Measurements from ENCODE around the gene MEGF10.

DNA sequence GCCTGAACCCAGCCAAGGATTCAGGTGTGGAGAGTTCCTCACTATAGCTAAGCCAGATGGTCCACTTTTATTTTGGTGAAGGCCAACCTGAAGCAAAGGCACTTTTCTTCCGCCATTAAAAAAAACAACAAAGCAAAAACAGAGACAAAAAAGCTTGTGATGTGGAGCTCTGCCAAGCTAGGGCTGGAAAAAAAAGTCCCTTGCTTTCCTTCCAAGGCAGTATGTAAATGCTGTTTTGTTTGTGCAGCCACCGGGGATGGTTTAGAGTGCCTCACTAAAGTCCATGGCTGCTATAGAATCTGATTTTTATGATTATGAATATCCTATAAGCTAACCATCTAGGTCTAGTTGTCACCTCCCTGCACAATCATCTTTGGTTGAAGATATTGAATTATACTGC lies 14.9 kb downstream of the MEGF10 start:
- TF ChIP-seq CTBP1 (IDR thresholded peaks at IDR 0.05; ENCODE audit: borderline replicate concordance), result no peak
- no peak for TF ChIP-seq SP1 (IDR thresholded peaks at IDR 0.05)
- TF ChIP-seq BHLHE40 (IDR thresholded peaks at IDR 0.05; ENCODE audit: borderline replicate concordance), result no peak
- no peak for TF ChIP-seq SUZ12 (IDR thresholded peaks at IDR 0.05)

Data from HEK293T (cell line).